Fibroblast of lung (primary cell): ENCODE data around the gene UBXN2A. TPM values are rescaled to one million over a fixed set of nuclear protein-coding genes. Genes with fewer than 3 reads are reported as not detected.
A peak's percentile ranks its signal among the peaks of the same experiment; 100 is the strongest.

Experiments used
- DNase-seq, 2 donors: peaks; one replicate each; pipeline versions ENCODE4 v3.0.0 to v3.0.0-alpha.2; 2010; ENCODE audit warnings: low read depth in 2 of 2
- H2AFZ ChIP-seq: 2 replicates; pipeline ENCODE4 v1.5.1; 2012; ENCODE audit warnings: low read length, control low read depth, inconsistent platforms
- H3K27ac ChIP-seq: 2 replicates; pipeline ENCODE4 v1.5.1; 2011; ENCODE audit warnings: low read length, control low read depth; ENCODE audit not compliant: insufficient read depth
- H3K27me3 ChIP-seq: 2 replicates; pipeline ENCODE4 v1.5.1; 2011; ENCODE audit warnings: mild to moderate bottlenecking, low read length; ENCODE audit not compliant: control insufficient read depth, insufficient read depth
- H3K36me3 ChIP-seq: 2 replicates; pipeline ENCODE4 v1.5.1; 2011; ENCODE audit warnings: low read length; ENCODE audit not compliant: control insufficient read depth, insufficient read depth
- H3K4me1 ChIP-seq: 2 replicates; pipeline ENCODE4 v1.5.1; 2011; ENCODE audit warnings: low read length; ENCODE audit not compliant: control insufficient read depth, insufficient read depth; ENCODE audit errors: extremely low read depth
- H3K4me2 ChIP-seq: 2 replicates; pipeline ENCODE4 v1.5.1; 2011; ENCODE audit warnings: low read length, control low read depth; ENCODE audit not compliant: insufficient read depth; ENCODE audit errors: extremely low read depth
- H3K4me3 ChIP-seq, 4 experiments: fragments of 200-600 bp in 1 of 4; sonication (generic) in 1 of 4; replicated peaks in 1 of 4; 2 replicates each; pipeline ENCODE4 v1.5.1; 2011 to 2016; ENCODE audit warnings: low read length in 4 of 4, low read depth in 3 of 4, mild to moderate bottlenecking in 3 of 4, control low read depth in 2 of 4, inconsistent platforms in 1 of 4, mixed read lengths in 1 of 4; ENCODE audit not compliant: insufficient read depth in 1 of 4; ENCODE audit errors: control extremely low read depth in 1 of 4
- H3K79me2 ChIP-seq: 2 replicates; pipeline ENCODE4 v1.5.1; 2012; ENCODE audit warnings: mild to moderate bottlenecking, low read length, inconsistent platforms; ENCODE audit not compliant: control insufficient read depth, insufficient read depth
- H3K9ac ChIP-seq: 2 replicates; pipeline ENCODE4 v1.5.1; 2011; ENCODE audit warnings: mild to moderate bottlenecking, low read length, control low read depth; ENCODE audit not compliant: insufficient read depth
- H3K9me3 ChIP-seq: 2 replicates; pipeline ENCODE4 v1.5.1; 2012; ENCODE audit warnings: low read depth, low read length; ENCODE audit not compliant: control insufficient read depth, insufficient read depth
- H4K20me1 ChIP-seq: 2 replicates; pipeline ENCODE4 v1.5.1; 2011; ENCODE audit warnings: low read length; ENCODE audit not compliant: control insufficient read depth, insufficient read depth; ENCODE audit errors: extremely low read depth
- CTCF ChIP-seq, 2 donors: IDR thresholded peaks in 1 of 2; conservative IDR thresholded peaks in 1 of 2; 1 replicate in 1 of 2; 2 replicates in 1 of 2; pipeline ENCODE4 v1.5.1; 2011 to 2012; ENCODE audit warnings: low read length in 2 of 2, control low read depth in 1 of 2, inconsistent platforms in 1 of 2, low read depth in 1 of 2, mild to moderate bottlenecking in 1 of 2
- EZH2 ChIP-seq: IDR thresholded peaks from 2 replicates; pipeline ENCODE4 v1.5.1; 2012; ENCODE audit warnings: low read length, control low read depth, mild to moderate bottlenecking; ENCODE audit errors: missing control alignments
- polyA minus RNA-seq: library from RNA; depleted of rRNA, polyadenylated mRNA; stranded (reverse); fragments of >200 nt; gene quantifications from 2 replicates; pipeline ENCODE4 v1.2.3, GENCODE V29; 2011; ENCODE audit warnings: low replicate concordance
- polyA plus RNA-seq, 2 donors: library from polyadenylated mRNA; depleted of rRNA in 1 of 2; stranded (reverse) in 1 of 2; unstranded in 1 of 2; fragments of >200 nt; gene quantifications; 2 replicates each; pipeline ENCODE4 v1.2.1, GENCODE V29; 2011 to 2012; ENCODE audit warnings: missing spikeins in 1 of 2
- total RNA-seq: library from RNA; depleted of rRNA; stranded (reverse); fragments of >200 nt; gene quantifications from 2 replicates; pipeline ENCODE4 v1.2.1, GENCODE V29; 2014

Gene UBXN2A
- total RNA-seq (12.9 and 13.9 TPM in 2 replicates), polyA plus RNA-seq (11.7 and 12.8 TPM in 2 replicates), polyA minus RNA-seq (2.8 and 3.5 TPM in 2 replicates)
- polyA plus RNA-seq (2012): 9.0 and 10.0 TPM in 2 replicates

- Histone ChIP-seq H4K20me1 (no peaks in the 10 kb centered on the region), H3K4me3 (peak within 1 kb of the TSS; percentile 82 to 95 (median 83)), H3K4me1 (peaks cover 4% of the 10 kb centered on the region), H3K36me3 (no peaks in the 10 kb centered on the region), H3K9me3 (no peaks in the 10 kb centered on the region), H3K27ac (peak within 1 kb of the TSS; percentile 74), H3K27me3 (no peaks in the 10 kb centered on the region), H3K79me2 (peaks cover 24% of the 10 kb centered on the region), H2AFZ (peak within 1 kb of the TSS; percentile 100), H3K4me2 (peak within 1 kb of the TSS; percentile 96), H3K9ac (peak within 1 kb of the TSS; percentile 85)
- TF ChIP-seq EZH2: no peak
- TF ChIP-seq CTCF (conservative IDR thresholded peaks at IDR 0.05 in 1 of 2, IDR thresholded peaks at IDR 0.05 in 1 of 2; ENCODE audit: low read depth in 1 of 2, low read length in 2 of 2): no peak
- DNase-seq: peak; percentile 75 to 79
Observed at GRCh38 chr2:23939987-23940717, at the start of gene UBXN2A. UBXN2A (plus strand) TSS chr2:23940463; CDS start chr2:23958315, 17,852 bp downstream.

- Histone ChIP-seq H3K9ac (no peak overlapping the region), H3K9me3 (no peaks in the 10 kb centered on the region), H3K79me2 (peaks cover 21% of the 10 kb centered on the region), H2AFZ (no peak overlapping the region), H3K4me3 (no peak overlapping the region), H3K27ac (peak overlapping the region; percentile 15), H3K27me3 (no peaks in the 10 kb centered on the region), H4K20me1 (no peaks in the 10 kb centered on the region), H3K4me1 (peaks cover 5% of the 10 kb centered on the region), H3K4me2 (no peak overlapping the region), H3K36me3 (no peaks in the 10 kb centered on the region)
- DNase-seq: no peak
- TF ChIP-seq CTCF (conservative IDR thresholded peaks at IDR 0.05 in 1 of 2, IDR thresholded peaks at IDR 0.05 in 1 of 2; ENCODE audit: low read depth in 1 of 2, low read length in 2 of 2) (no peak), EZH2 (no peak)
Observed at GRCh38 chr2:23900133-23900532, 40.1 kb upstream of the UBXN2A start.

GRCh38 chr2:23900541-23901322, 39.5 kb upstream of the UBXN2A start:
- DNase-seq: peak; percentile 89 to 92
- no peak for TF ChIP-seq EZH2
- TF ChIP-seq CTCF (conservative IDR thresholded peaks at IDR 0.05 in 1 of 2, IDR thresholded peaks at IDR 0.05 in 1 of 2; ENCODE audit: low read depth in 1 of 2, low read length in 2 of 2): no peak
- H3K79me2 ChIP-seq: peaks cover 22% of the 10 kb centered on the region
- H3K4me3 ChIP-seq: peak overlapping the region in 2 of 4 experiments; percentile 4 to 21
- peak overlapping the region; percentile 38 for H3K4me2 ChIP-seq
- no peak overlapping the region for H3K9ac ChIP-seq
- no peaks in the 10 kb centered on the region for H3K9me3 ChIP-seq
- H3K36me3 ChIP-seq: no peaks in the 10 kb centered on the region
- no peaks in the 10 kb centered on the region for H4K20me1 ChIP-seq
- no peaks in the 10 kb centered on the region for H3K27me3 ChIP-seq
- H2AFZ ChIP-seq: no peak overlapping the region
- H3K27ac ChIP-seq: peak overlapping the region; percentile 15
- peaks cover 5% of the 10 kb centered on the region for H3K4me1 ChIP-seq
